HFF-Myc (cell line): ENCODE measurements around the gene TSPAN9.
A peak's percentile ranks its signal among the peaks of the same experiment; 100 is the strongest.

Experiments
- DNase-seq: peaks from one replicate; pipeline ENCODE4 v3.0.0-alpha.2; 2011; ENCODE audit warnings: low read depth; ENCODE audit errors: extremely low read depth
- H3K4me3 ChIP-seq: replicated peaks from 2 replicates; pipeline ENCODE4 v1.5.1; 2011; ENCODE audit warnings: low read depth, mild to moderate bottlenecking, control low read depth, low read length
- TF ChIP-seq, protein P1 (sequence below): IDR thresholded peaks from 2 replicates; pipeline ENCODE4 v1.5.1; 2012; ENCODE audit warnings: mild to moderate bottlenecking, low read depth, low read length, control low read depth; ENCODE audit errors: missing control alignments

The TSPAN9 gene

DNA sequence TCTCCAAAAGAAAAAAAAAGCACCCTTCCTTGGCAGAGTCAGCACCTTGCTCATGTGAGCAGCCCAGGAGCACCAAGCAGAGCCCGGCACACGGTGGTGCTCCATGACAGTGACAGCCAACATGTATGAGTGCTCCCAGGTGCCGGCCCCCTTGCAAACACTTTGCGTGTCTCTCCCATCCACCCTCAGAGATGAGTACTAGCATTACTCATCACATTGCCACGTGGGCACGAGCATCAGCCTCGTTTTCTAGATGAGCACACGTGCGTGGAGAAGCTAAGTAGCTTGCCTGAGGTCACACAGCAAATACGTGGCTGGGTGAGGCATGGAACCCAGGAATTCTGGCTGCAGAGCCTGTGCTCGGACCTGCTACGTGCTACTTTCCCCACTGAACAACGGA is 235.9 kb downstream of the TSPAN9 start:
- DNase-seq = no peak
- no peak overlapping the region for H3K4me3 ChIP-seq
- TF ChIP-seq, protein P1, sequence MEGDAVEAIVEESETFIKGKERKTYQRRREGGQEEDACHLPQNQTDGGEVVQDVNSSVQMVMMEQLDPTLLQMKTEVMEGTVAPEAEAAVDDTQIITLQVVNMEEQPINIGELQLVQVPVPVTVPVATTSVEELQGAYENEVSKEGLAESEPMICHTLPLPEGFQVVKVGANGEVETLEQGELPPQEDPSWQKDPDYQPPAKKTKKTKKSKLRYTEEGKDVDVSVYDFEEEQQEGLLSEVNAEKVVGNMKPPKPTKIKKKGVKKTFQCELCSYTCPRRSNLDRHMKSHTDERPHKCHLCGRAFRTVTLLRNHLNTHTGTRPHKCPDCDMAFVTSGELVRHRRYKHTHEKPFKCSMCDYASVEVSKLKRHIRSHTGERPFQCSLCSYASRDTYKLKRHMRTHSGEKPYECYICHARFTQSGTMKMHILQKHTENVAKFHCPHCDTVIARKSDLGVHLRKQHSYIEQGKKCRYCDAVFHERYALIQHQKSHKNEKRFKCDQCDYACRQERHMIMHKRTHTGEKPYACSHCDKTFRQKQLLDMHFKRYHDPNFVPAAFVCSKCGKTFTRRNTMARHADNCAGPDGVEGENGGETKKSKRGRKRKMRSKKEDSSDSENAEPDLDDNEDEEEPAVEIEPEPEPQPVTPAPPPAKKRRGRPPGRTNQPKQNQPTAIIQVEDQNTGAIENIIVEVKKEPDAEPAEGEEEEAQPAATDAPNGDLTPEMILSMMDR = no peak

DNA sequence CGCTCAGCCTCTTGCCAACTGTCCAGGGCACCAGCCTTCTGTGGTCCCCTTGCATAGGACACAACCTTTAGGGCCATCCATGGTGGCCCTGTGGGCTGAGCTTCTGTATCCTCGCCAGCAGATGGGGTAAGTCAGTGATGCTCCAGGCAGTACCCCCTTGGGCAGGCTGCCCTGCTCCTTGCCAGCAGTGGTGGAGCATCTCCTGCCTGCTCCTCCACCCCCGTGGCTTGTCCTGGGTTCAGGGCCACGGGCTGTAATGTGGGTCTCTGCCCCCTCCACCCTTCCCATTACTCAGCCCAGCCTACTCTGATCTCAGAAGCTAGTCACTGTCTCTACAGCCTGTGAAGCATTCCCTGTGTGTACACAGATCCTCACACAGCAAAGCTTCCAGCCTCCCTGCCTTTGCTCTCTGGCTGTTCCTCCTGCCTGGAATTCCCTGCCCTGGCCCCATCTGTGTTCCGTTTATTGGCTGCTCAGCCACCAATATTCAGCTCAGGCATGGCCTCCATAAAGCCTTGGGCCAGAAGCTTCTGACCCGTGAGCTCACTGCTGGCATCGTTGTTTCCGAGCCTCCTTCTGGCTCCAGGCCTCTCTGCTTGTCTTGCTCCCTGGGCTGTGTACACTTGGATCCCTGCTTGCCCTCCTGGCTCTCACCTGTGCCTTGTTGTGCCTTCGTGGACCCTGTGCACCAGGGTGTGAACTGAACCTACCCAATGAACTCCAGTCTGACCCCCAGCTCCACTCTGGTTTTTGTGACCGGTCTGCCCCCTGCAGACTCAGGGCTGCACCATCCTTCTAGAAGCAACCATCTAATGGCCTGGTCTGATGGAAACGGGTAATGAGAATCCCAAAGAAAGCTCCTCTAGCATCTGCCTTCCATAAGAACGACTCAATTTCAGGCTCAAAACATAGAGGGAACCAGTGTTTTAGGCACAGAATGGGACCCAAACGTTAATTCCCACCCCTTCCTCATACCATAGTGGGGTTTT is 236.8 kb downstream of the TSPAN9 start:
- DNase-seq = no peak
- TF ChIP-seq, protein P1 = peak; percentile 55
- H3K4me3 ChIP-seq = no peak overlapping the region

DNA sequence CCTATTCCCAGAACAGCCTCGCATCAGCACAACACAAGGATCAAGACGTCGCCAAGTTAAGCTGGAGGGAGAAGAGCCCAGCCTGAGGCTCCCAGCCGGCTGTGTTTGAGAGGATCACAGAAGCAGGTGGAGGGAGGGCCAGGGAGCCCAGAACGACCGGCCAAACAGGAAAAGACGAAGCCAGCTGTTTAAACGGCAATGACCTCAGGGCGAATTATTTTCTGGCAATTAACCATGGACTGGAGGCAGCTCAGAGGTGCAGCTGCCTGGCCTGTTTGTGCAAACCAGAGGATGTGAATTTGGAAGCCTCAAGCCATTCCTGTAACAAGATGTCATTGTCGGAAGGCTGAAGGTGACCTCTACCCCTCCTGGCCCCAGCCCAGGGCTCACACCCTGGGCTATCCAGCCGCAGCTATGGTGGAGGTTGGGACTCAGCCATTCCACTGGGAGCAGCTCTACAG is 238.1 kb downstream of the TSPAN9 start:
- H3K4me3 ChIP-seq = no peak overlapping the region
- no peak for DNase-seq
- TF ChIP-seq, protein P1 = no peak

DNA sequence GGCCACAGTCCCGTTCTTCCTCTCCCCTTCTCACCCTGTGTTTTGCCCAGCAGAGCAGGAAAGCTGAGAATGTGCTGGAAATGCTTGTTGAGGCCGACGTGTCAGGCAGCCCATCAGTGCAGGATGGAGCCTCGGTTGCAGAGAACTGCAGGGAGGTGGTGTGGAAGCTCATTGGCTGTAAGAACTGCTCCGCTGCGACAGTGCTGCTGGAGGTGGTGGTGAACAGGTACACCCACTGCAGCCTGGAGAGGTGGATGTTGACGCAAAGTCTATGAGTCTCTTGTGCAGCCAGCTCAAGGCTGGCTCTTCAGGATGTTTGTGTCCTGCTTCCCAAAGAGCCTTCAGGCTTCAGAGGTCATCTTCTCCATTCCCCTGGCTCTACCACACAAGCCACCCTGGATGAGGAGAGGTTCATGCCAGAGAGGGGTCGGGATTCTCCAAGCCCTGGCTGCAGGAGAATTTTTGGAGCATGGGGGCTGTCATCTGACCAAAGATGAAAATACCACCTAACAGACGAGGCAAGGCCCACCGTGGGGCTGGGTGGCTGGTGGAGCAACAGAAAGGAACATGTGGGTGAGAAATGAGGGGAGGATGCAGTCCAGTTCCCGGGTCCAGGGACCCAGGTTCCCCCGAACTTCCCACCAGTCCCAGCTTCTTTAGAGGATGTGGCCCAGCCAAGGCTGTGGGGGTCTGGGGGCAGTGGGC is 239.7 kb downstream of the TSPAN9 start:
- no peak overlapping the region for H3K4me3 ChIP-seq
- TF ChIP-seq, protein P1 = no peak
- DNase-seq = no peak

DNA sequence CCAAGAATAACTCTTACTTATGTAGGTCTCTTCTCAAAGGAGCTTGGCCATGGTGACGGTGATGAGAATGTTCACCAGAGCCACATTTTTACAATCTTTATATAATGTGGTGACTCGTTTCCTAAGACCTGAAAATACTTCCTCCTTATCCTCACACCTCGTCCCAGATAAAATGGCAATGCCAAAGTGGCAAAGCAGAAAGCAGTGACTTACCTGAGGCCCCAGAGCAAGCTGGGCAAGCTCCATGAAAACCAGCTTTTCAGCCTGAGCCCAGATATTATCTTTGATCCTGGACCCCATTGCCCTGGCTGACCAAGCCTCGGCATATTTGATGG is 240.3 kb downstream of the TSPAN9 start:
- no peak for DNase-seq
- TF ChIP-seq, protein P1 = no peak
- H3K4me3 ChIP-seq = no peak overlapping the region

DNA sequence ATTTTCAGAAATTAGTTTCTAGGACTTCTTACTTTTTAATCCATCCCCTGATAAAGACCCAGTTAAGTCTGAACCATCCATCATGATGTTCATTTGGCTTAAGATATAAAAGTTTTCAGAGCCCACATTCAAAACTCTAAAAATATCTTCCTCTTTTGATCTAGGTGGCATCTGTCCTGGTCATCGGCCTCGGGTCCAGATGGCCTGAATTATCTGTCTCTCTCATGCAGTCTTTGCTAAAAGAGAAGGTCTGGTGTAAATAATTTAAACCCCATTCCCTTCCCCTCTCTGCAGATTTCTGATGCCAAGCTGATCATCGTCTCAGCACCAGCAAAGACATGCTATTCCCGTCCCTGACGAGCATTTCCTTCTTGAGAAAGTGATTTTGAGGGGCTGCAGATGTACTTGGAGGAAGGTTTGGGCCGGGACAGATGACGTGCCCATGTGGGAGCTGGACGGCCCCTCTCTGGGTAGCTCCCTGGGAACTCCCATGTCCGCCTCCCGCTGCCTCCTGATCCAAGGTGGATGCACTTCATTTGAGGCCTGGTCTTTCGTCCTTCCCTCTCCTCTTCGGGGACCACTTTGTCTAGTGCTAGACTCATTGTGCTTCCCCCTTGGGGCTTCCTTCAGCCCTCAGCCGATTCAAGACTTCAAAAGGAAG is 240.8 kb downstream of the TSPAN9 start:
- DNase-seq = no peak
- TF ChIP-seq, protein P1 = no peak
- H3K4me3 ChIP-seq = no peak overlapping the region
